NCI-H446 (cell line): Measurements from ENCODE around the gene GLIS2.

Experiments
- DNase-seq, 2 experiments: peaks; one replicate each; lab custom pipeline; 2025; lab: John Stamatoyannopoulos, UW

The GLIS2 gene

GRCh38 chr16:4381935-4382794 is 66.3 kb downstream of the GLIS2 start:
- no peak for DNase-seq

GRCh38 chr16:4382795-4383357 is 67.0 kb downstream of the GLIS2 start:
- DNase-seq = no peak

- no peak for DNase-seq
Measured at GRCh38 chr16:4383591-4384444, 68.0 kb downstream of the GLIS2 start.

GRCh38 chr16:4384509-4384942 is 68.7 kb downstream of the GLIS2 start:
- DNase-seq = no peak

GRCh38 chr16:4385066-4385788 is 69.4 kb downstream of the GLIS2 start:
- no peak for DNase-seq

- DNase-seq = no peak
Measured at GRCh38 chr16:4385789-4386450, 70.1 kb downstream of the GLIS2 start.

GRCh38 chr16:4386451-4386805 is 70.6 kb downstream of the GLIS2 start:
- no peak for DNase-seq

GRCh38 chr16:4386951-4387565 is 71.2 kb downstream of the GLIS2 start:
- DNase-seq = no peak

GRCh38 chr16:4387781-4388180 is 71.9 kb downstream of the GLIS2 start:
- no peak for DNase-seq

GRCh38 chr16:4388271-4389021 is 72.6 kb downstream of the GLIS2 start:
- DNase-seq = no peak
